HG02981 (cell line): ENCODE measurements around the gene GATA6.

ENCODE experiments used
- ATAC-seq: cut with Tn5 transposase; IDR thresholded peaks from one replicate; pipeline ENCODE4 v1.9.1; 2021; ENCODE audit warnings: mild to moderate bottlenecking, moderate library complexity; ENCODE audit not compliant: unreplicated experiment

GATA6 gene

GRCh38 chr18:22233266-22233665 is 63.9 kb downstream of the GATA6 start:
- no peak for ATAC-seq

GRCh38 chr18:22238036-22238435 is 68.6 kb downstream of the GATA6 start:
- ATAC-seq, result no peak

GRCh38 chr18:22238681-22239080 is 69.3 kb downstream of the GATA6 start:
- no peak for ATAC-seq

GRCh38 chr18:22241921-22242361 is 72.6 kb downstream of the GATA6 start:
- ATAC-seq, result no peak

DNA sequence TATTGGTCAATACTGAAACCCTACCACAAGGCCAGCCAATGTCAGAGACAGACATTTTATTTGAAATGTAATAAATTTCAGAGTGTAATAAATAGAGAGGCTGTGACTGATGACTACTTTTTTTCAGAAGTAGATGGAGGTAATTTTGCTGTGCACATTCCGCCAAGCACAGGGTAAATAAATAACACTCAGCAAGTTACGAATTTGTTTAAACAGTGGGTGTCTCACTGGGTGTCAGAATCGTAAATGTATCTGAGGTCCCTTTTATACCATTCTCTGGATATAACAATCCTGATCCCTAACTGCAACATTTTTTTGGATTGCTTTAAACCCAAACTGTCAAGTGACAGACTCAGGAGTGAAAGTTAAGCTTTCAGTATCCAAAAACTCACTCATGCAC is 74.1 kb downstream of the GATA6 start:
- no peak for ATAC-seq

GRCh38 chr18:22250026-22250425 is 80.6 kb downstream of the GATA6 start:
- no peak for ATAC-seq

DNA sequence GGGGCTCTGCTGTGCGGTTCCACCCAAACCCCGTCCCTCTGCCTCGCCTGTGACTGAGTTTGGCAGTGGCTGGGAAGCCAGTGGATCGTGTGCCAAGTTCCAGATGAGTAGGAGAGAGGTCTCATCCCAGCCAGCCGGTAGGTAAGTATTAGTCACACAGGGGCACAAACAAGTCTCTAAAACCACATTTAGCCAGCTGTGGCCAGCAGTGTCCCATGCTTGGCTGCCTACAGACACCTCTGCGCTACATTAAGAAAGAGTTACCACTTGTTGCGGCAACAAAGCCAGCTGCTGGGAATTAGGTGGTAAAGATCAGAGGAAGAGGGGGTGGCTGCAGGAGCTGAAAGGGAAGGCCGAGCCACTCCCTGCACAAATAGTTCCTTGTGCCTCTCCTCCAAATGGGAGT is 81.2 kb downstream of the GATA6 start:
- ATAC-seq, result no peak
